Body of pancreas (tissue), 4 donors: ENCODE results near the gene NCR1. TPM values are rescaled to one million over a fixed set of nuclear protein-coding genes. Genes with fewer than 3 reads are reported as not detected.
A peak's percentile ranks its signal among the peaks of the same experiment; 100 is the strongest.
"Not testable (repeated sequence)": the region's sequence is repeated elsewhere in the genome, so short reads cannot be mapped to it uniquely, and the experiment has no call there.

ENCODE experiments used
- ATAC-seq: fragments of 150-250 bp; one replicate; pipeline ENCODE4 v1.9.1; 2016
- DNase-seq, 4 donors: peaks; one replicate each; pipeline ENCODE4 v3.0.0-alpha.2; 2019
- H3K27ac ChIP-seq, 4 donors: fragments of 200-600 bp; sonication (generic); 1 replicate in 3 of 4; 2 replicates in 1 of 4; pipeline versions ENCODE4 v1.5.1 to v1.6.1; 2016 to 2019; ENCODE audit warnings: mild to moderate bottlenecking in 1 of 4, mixed read lengths in 1 of 4, moderate library complexity in 1 of 4
- H3K27me3 ChIP-seq, 2 donors: fragments of 200-600 bp; sonication (generic); one replicate each; pipeline ENCODE4 v1.6.0; 2016; ENCODE audit warnings: mild to moderate bottlenecking in 1 of 2
- H3K36me3 ChIP-seq, 2 donors: fragments of 200-600 bp; sonication (generic); replicated peaks in 1 of 2; 2 replicates each; pipeline ENCODE4 v1.5.1; 2016; ENCODE audit warnings: low read depth in 2 of 2; ENCODE audit not compliant: insufficient read depth in 1 of 2
- H3K4me1 ChIP-seq: fragments of 200-600 bp; sonication (generic); one replicate; pipeline ENCODE4 v1.6.0; 2016
- H3K4me3 ChIP-seq, 2 donors: fragments of 200-600 bp; sonication (generic); 1 replicate in 1 of 2; 2 replicates in 1 of 2; pipeline ENCODE4 v1.5.1; 2016 to 2019
- H3K9me3 ChIP-seq, 3 donors: fragments of 200-600 bp; sonication (generic); 1 replicate in 2 of 3; 2 replicates in 1 of 3; pipeline ENCODE4 v1.5.1; 2016
- POLR2A ChIP-seq, 3 donors: fragments of 450-650 bp; IDR thresholded peaks; one replicate each; pipeline ENCODE4 v1.6.1; 2016; ENCODE audit warnings: antibody characterized with exemption in 3 of 3, mild to moderate bottlenecking in 2 of 3
- WGBS, 2 donors: methylation state at CpG; one replicate each; pipeline ENCODE4 v1.1.5; 2017; 5-methylcytosine and 5-hydroxymethylcytosine counted together
- intact Hi-C: fragments of 100-400 bp; cut with DNase I; formaldehyde crosslinking; loops from one replicate; pipeline ENCODE4 v1.15.1; 2023
- total RNA-seq, 2 donors: library from RNA; depleted of rRNA; stranded (reverse); fragments of >200 nt; gene quantifications; one replicate each; pipeline ENCODE4 v1.1.0, GENCODE V29; 2016
- TF ChIP-seq, protein P1 (sequence below), 7 experiments: fragments of 450-650 bp in 4 of 7; fragments of 200-600 bp in 3 of 7; sonication (generic) in 3 of 7; IDR thresholded peaks; one replicate each; pipeline ENCODE4 v1.5.1; 2016 to 2019; ENCODE audit warnings: antibody characterized with exemption in 7 of 7

The NCR1 gene
- total RNA-seq, 2 donors from 2014 or later: not detected

DNA sequence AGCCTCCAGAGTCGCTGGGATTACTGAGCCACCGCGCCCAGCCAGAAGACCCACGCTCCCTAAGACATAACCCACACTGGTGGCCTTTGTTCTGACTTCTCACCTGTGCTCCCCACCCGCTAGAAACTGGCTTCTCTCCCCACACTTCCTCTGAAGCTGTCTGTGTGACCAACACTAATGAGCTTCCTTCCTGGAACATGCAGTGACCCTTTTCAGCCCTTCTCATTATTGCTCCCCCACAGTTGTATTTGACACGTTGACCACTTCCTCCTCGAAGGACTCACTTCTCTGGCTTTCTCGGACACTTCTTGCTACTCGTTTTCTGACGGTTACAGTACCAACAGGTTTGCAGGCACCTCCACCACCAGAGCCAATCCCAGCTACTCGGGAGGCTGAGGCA lies 10.9 kb downstream of the NCR1 start:
- intact Hi-C loops: no loop called here
- DNase-seq (no peak), ATAC-seq (no peak)
- Histone ChIP-seq H3K4me1 (no peaks in the 10 kb centered on the region), H3K27ac (no peak overlapping the region), H3K4me3 (no peak overlapping the region), H3K27me3 (no peaks in the 10 kb centered on the region), H3K36me3 (no peaks in the 10 kb centered on the region), H3K9me3 (no peaks in the 10 kb centered on the region)
- WGBS, 2 donors: 56 to 57% methylated on average over 11 of the region's 11 CpGs
- TF ChIP-seq, protein P1, sequence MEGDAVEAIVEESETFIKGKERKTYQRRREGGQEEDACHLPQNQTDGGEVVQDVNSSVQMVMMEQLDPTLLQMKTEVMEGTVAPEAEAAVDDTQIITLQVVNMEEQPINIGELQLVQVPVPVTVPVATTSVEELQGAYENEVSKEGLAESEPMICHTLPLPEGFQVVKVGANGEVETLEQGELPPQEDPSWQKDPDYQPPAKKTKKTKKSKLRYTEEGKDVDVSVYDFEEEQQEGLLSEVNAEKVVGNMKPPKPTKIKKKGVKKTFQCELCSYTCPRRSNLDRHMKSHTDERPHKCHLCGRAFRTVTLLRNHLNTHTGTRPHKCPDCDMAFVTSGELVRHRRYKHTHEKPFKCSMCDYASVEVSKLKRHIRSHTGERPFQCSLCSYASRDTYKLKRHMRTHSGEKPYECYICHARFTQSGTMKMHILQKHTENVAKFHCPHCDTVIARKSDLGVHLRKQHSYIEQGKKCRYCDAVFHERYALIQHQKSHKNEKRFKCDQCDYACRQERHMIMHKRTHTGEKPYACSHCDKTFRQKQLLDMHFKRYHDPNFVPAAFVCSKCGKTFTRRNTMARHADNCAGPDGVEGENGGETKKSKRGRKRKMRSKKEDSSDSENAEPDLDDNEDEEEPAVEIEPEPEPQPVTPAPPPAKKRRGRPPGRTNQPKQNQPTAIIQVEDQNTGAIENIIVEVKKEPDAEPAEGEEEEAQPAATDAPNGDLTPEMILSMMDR (IDR thresholded peaks at IDR 0.05): no peak
- no peak for TF ChIP-seq POLR2A (IDR thresholded peaks at IDR 0.05)

DNA sequence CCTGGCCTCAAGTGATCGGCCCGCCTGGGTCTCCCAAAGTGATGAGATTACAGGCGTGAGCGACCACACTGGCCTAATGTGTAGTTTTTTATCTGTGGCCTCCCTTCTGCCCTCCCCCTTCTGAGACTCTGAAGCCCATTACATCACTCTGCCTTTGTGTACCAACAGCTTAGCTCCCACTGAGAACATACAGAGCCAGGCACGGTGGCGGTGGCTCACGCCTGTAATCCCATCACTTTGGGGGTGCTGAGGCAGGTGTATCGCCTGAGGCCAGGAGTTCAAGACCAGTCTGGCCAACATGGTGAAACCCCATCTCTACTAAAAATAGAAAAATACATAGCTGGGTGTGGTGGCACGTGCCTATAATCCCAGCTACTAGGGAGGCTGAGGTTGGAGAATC lies 12.6 kb downstream of the NCR1 start:
- H3K36me3 ChIP-seq: no peaks in the 10 kb centered on the region
- H3K27ac ChIP-seq: no peak overlapping the region
- TF ChIP-seq, protein P1 (IDR thresholded peaks at IDR 0.05): no peak
- no peak for TF ChIP-seq POLR2A (IDR thresholded peaks at IDR 0.05)
- ATAC-seq (no peak), DNase-seq (no peak)
- intact Hi-C loops: no loop called here
- 48 to 58% methylated on average over 9 of the region's 9 CpGs for WGBS, 2 donors
- H3K4me3 ChIP-seq: no peak overlapping the region
- H3K27me3 ChIP-seq: no peaks in the 10 kb centered on the region
- H3K4me1 ChIP-seq: no peaks in the 10 kb centered on the region
- no peaks in the 10 kb centered on the region for H3K9me3 ChIP-seq

DNA sequence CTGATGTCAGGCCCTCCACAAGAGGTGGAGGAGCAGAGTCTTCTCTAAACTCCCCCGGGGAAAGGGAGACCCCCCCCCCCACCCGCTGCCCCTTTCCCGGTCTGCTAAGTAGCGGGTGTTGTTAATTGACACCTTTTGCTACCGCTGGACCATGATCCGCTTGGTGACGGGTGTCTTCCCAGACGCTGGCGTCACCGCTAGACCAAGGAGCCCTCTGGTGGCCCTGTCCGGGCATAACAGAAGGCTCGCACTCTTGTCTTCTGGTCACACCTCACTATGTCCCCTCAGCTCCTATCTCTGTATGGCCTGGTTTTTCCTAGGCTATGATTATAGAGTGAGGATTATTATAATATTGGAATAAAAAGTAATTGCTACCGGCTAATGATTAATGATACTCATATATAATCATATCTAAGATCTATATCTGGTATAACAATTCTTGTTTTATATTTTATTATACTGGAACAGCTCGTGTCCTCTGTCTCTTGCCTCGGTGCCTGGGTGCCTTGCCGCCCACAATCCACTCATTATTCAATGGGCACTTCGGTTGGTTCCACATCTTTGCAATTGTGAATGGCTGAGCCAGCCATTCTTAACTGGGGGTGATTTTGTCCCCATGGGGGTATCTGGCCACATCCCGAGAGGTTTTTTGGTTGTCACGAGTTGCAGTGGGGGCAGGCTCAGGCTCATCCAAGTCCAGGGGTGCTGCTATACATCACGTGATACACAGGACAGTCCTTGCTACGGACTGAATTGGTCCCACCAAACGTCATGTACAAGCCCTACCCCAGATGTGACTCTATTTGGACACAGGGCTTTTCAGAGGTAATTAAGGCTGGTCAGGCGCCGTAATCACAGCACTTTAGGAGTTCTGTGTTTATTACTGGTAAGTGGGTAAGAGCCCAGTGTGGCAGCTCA lies 14.0 kb downstream of the NCR1 start:
- H3K36me3 ChIP-seq, DNase-seq, H3K4me3 ChIP-seq, H3K9me3 ChIP-seq, H3K27me3 ChIP-seq, H3K27ac ChIP-seq, ATAC-seq, intact Hi-C loops, H3K4me1 ChIP-seq: not testable (repeated sequence)
- 27 to 45% methylated on average over 13 to 17 of the region's 24 CpGs for WGBS, 2 donors
- TF ChIP-seq, protein P1 (IDR thresholded peaks at IDR 0.05): peak in 6 of 7 experiments; percentile 13 to 34 (median 24)

DNA sequence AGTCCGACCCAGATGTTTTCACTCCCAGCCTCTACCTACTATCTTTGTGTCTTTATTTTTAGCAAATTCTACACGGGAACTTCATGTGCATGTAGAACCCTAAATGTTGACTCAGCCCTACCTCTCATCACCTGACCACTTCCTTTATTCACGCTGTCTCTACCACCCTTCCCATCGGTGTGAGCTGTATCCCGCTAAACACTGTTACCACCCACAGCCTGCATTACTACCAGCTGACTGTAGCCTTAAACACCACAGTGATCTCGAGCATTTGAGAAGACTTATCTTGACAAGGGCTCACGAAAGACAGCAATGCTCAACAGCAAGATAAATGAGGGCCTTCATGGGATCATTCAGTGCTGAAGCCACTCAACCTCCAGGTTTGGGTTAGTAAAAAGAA lies 15.1 kb downstream of the NCR1 start:
- ATAC-seq (no peak), DNase-seq (no peak)
- no peaks in the 10 kb centered on the region for H3K27me3 ChIP-seq
- intact Hi-C loops: no loop called here
- TF ChIP-seq, protein P1 (IDR thresholded peaks at IDR 0.05): no peak
- no peak for TF ChIP-seq POLR2A (IDR thresholded peaks at IDR 0.05)
- H3K4me3 ChIP-seq: no peak overlapping the region
- 44 to 48% methylated on average over 7 of the region's 7 CpGs for WGBS, 2 donors
- no peak overlapping the region for H3K27ac ChIP-seq
- H3K4me1 ChIP-seq: no peaks in the 10 kb centered on the region
- H3K9me3 ChIP-seq: no peaks in the 10 kb centered on the region
- H3K36me3 ChIP-seq: no peaks in the 10 kb centered on the region

DNA sequence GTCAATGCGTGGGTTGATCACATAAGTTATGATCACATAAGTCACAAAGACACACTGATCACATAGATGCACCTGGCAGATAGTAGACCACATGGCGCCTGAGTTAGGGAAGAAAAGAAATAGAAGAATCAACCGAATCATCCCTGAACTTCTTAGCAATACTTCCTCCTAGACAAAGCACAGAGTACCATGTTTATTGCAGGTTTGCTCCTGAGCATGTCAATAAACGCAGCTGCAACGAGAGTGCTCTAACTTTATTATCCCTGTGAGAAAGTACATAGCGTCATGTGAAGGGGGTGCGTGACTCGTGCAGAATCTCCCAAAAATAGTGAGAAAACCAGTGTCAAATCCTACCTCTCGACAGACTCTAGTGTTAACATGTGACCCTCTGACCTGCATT lies 17.3 kb downstream of the NCR1 start:
- 49 to 55% methylated on average over 9 of the region's 9 CpGs for WGBS, 2 donors
- H3K36me3 ChIP-seq: no peaks in the 10 kb centered on the region
- H3K4me3 ChIP-seq: no peak overlapping the region
- H3K4me1 ChIP-seq: no peaks in the 10 kb centered on the region
- intact Hi-C loops: no loop called here
- no peak for DNase-seq
- no peaks in the 10 kb centered on the region for H3K27me3 ChIP-seq
- H3K27ac ChIP-seq: no peak overlapping the region
- no peak for TF ChIP-seq POLR2A (IDR thresholded peaks at IDR 0.05)
- TF ChIP-seq, protein P1 (IDR thresholded peaks at IDR 0.05): no peak
- ATAC-seq: no peak
- no peaks in the 10 kb centered on the region for H3K9me3 ChIP-seq
